CD14-positive monocyte (primary cell): ENCODE data around the gene DEPDC1. TPM values are rescaled to one million over a fixed set of nuclear protein-coding genes. Genes with fewer than 3 reads are reported as not detected.

ENCODE experiments used
- DNase-seq, 3 donors: peaks; one replicate each; pipeline ENCODE4 v3.0.0-alpha.2; 2011 to 2022
- H2AFZ ChIP-seq: 2 replicates; pipeline ENCODE4 v1.6.0; 2012; ENCODE audit warnings: mild to moderate bottlenecking, low read depth, low read length, inconsistent platforms; ENCODE audit not compliant: insufficient read depth, poor library complexity, severe bottlenecking
- H3K27ac ChIP-seq, 2 donors: 1 replicate in 1 of 2; 2 replicates in 1 of 2; pipeline ENCODE4 v1.5.1; 2012 to 2013; ENCODE audit warnings: low read length in 2 of 2, control low read depth in 1 of 2, inconsistent platforms in 1 of 2, low read depth in 1 of 2, mild to moderate bottlenecking in 1 of 2
- H3K27me3 ChIP-seq, 2 donors: one replicate each; pipeline versions ENCODE4 v1.6.0 to v1.6.1; 2011 to 2013; ENCODE audit warnings: low read length in 2 of 2; ENCODE audit not compliant: control insufficient read depth in 2 of 2, insufficient read depth in 2 of 2
- H3K36me3 ChIP-seq, 2 donors: replicated peaks in 1 of 2; 1 replicate in 1 of 2; 2 replicates in 1 of 2; pipeline versions ENCODE4 v1.5.1 to v1.6.1; 2012 to 2013; ENCODE audit warnings: low read length in 2 of 2, control low read depth in 1 of 2, inconsistent platforms in 1 of 2, mild to moderate bottlenecking in 1 of 2; ENCODE audit not compliant: insufficient read depth in 2 of 2, control insufficient read depth in 1 of 2
- H3K4me1 ChIP-seq, 2 donors: 1 replicate in 1 of 2; 2 replicates in 1 of 2; pipeline versions ENCODE4 v1.5.1 to v1.6.1; 2012 to 2013; ENCODE audit warnings: low read length in 2 of 2, control low read depth in 1 of 2, inconsistent platforms in 1 of 2, mild to moderate bottlenecking in 1 of 2, moderate library complexity in 1 of 2; ENCODE audit not compliant: insufficient read depth in 2 of 2, control insufficient read depth in 1 of 2
- H3K4me2 ChIP-seq: replicated peaks from 2 replicates; pipeline ENCODE3; 2012; ENCODE audit warnings: low read length, moderate library complexity, mild to moderate bottlenecking; ENCODE audit not compliant: poor library complexity, severe bottlenecking; ENCODE audit errors: extremely low read depth
- H3K4me3 ChIP-seq, 3 experiments: fragments of 200-600 bp in 1 of 3; sonication (generic) in 1 of 3; replicated peaks in 1 of 3; 1 replicate in 2 of 3; 2 replicates in 1 of 3; pipeline ENCODE4 v1.5.1; 2011 to 2013; ENCODE audit warnings: low read length in 3 of 3, mild to moderate bottlenecking in 3 of 3, control low read depth in 2 of 3, low read depth in 2 of 3, inconsistent platforms in 1 of 3, moderate library complexity in 1 of 3
- H3K79me2 ChIP-seq: 2 replicates; pipeline ENCODE4 v1.6.0; 2012; ENCODE audit warnings: mild to moderate bottlenecking, control low read depth, inconsistent platforms, low read length, moderate library complexity; ENCODE audit not compliant: insufficient read depth
- H3K9ac ChIP-seq: 2 replicates; pipeline ENCODE4 v1.6.0; 2017; ENCODE audit warnings: low read length, mild to moderate bottlenecking; ENCODE audit not compliant: insufficient read depth, poor library complexity, severe bottlenecking
- H3K9me3 ChIP-seq, 2 donors: replicated peaks in 1 of 2; 1 replicate in 1 of 2; 2 replicates in 1 of 2; pipeline versions ENCODE4 v1.5.1 to v1.6.1; 2012 to 2013; ENCODE audit warnings: low read length in 2 of 2, control low read depth in 1 of 2; ENCODE audit not compliant: control insufficient read depth in 1 of 2, insufficient read depth in 1 of 2
- H4K20me1 ChIP-seq: 2 replicates; pipeline ENCODE4 v1.6.0; 2012; ENCODE audit warnings: mild to moderate bottlenecking, low read length, control low read depth, moderate library complexity; ENCODE audit not compliant: insufficient read depth
- H3K27ac Mint-ChIP-seq, 7 donors: one replicate each; pipeline ENCODE4 v1.8.0; 2020; ENCODE audit warnings: mild to moderate bottlenecking in 7 of 7, mixed read lengths in 7 of 7, moderate library complexity in 6 of 7, inconsistent platforms in 2 of 7
- H3K27me3 Mint-ChIP-seq, 3 donors: one replicate each; pipeline ENCODE4 v1.8.0; 2021 to 2022; ENCODE audit warnings: low read depth in 3 of 3, mild to moderate bottlenecking in 3 of 3, mixed read lengths in 3 of 3, moderate library complexity in 3 of 3, inconsistent platforms in 1 of 3
- H3K36me3 Mint-ChIP-seq, 2 donors: one replicate each; pipeline ENCODE4 v1.8.0; 2020; ENCODE audit warnings: mixed read lengths in 2 of 2, inconsistent platforms in 1 of 2, mild to moderate bottlenecking in 1 of 2
- H3K4me1 Mint-ChIP-seq: one replicate; pipeline ENCODE4 v1.8.0; 2020; ENCODE audit warnings: mild to moderate bottlenecking, mixed read lengths
- H3K4me3 Mint-ChIP-seq, 2 donors: one replicate each; pipeline ENCODE4 v1.8.0; 2020; ENCODE audit warnings: mild to moderate bottlenecking in 2 of 2, mixed read lengths in 2 of 2, moderate library complexity in 1 of 2
- H3K9me3 Mint-ChIP-seq, 7 donors: one replicate each; pipeline ENCODE4 v1.8.0; 2020 to 2022; ENCODE audit warnings: mixed read lengths in 7 of 7, mild to moderate bottlenecking in 6 of 7, moderate library complexity in 6 of 7, inconsistent platforms in 2 of 7
- WGBS: methylation state at CpG from one replicate; pipeline ENCODE4 v1.1.5; 2013; ENCODE audit warnings: missing lambda C conversion rate; ENCODE audit not compliant: insufficient coverage; 5-methylcytosine and 5-hydroxymethylcytosine counted together
- intact Hi-C, 2 donors: fragments of 100-400 bp; cut with micrococcal nuclease; formaldehyde crosslinking; loops; one replicate each; pipeline versions ENCODE4 v1.15.0 to v1.15.1; 2023
- polyA minus RNA-seq: library from RNA; depleted of rRNA, polyadenylated mRNA; stranded (reverse); fragments of >200 nt; gene quantifications from 2 replicates; pipeline ENCODE4 v1.2.3, GENCODE V29; 2012
- polyA plus RNA-seq, 3 donors: library from polyadenylated mRNA; depleted of rRNA in 1 of 3; unstranded in 2 of 3; stranded (reverse) in 1 of 3; fragments of 300-500 nt in 2 of 3; fragments of >200 nt in 1 of 3; fragmentation: Illumina TruSeq in 2 of 3; gene quantifications; 1 replicate in 2 of 3; 2 replicates in 1 of 3; pipeline ENCODE4 v1.2.3, GENCODE V29; 2012 to 2021
- total RNA-seq, 12 experiments: library from RNA in 1 of 12; stranded (reverse) in 1 of 12; fragments of 120-200 nt in 1 of 12; gene quantifications; one replicate each; pipeline ENCODE4 v1.2.4 and lab custom pipeline; 2013 to 2026; ENCODE audit warnings: mixed read lengths in 6 of 12, inconsistent platforms in 1 of 12
- TF ChIP-seq, protein P1 (sequence below): fragments of 200-600 bp; IDR thresholded peaks from one replicate; pipeline ENCODE4 v1.8.0; 2022; ENCODE audit warnings: antibody characterized with exemption, mild to moderate bottlenecking

DEPDC1 gene, protein sequence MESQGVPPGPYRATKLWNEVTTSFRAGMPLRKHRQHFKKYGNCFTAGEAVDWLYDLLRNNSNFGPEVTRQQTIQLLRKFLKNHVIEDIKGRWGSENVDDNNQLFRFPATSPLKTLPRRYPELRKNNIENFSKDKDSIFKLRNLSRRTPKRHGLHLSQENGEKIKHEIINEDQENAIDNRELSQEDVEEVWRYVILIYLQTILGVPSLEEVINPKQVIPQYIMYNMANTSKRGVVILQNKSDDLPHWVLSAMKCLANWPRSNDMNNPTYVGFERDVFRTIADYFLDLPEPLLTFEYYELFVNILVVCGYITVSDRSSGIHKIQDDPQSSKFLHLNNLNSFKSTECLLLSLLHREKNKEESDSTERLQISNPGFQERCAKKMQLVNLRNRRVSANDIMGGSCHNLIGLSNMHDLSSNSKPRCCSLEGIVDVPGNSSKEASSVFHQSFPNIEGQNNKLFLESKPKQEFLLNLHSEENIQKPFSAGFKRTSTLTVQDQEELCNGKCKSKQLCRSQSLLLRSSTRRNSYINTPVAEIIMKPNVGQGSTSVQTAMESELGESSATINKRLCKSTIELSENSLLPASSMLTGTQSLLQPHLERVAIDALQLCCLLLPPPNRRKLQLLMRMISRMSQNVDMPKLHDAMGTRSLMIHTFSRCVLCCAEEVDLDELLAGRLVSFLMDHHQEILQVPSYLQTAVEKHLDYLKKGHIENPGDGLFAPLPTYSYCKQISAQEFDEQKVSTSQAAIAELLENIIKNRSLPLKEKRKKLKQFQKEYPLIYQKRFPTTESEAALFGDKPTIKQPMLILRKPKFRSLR
- 0.06 TPM for total RNA-seq (2013)
- under 1 TPM in 2 of 3 donors, not detected in 1; 0.04 to 0.24 TPM for polyA plus RNA-seq
- not detected in 2 replicates for polyA minus RNA-seq
- total RNA-seq (lab: John Stamatoyannopoulos, UW), result 0.07 to 13.4 (median 0.37) reads per million in 11 experiments

DNA sequence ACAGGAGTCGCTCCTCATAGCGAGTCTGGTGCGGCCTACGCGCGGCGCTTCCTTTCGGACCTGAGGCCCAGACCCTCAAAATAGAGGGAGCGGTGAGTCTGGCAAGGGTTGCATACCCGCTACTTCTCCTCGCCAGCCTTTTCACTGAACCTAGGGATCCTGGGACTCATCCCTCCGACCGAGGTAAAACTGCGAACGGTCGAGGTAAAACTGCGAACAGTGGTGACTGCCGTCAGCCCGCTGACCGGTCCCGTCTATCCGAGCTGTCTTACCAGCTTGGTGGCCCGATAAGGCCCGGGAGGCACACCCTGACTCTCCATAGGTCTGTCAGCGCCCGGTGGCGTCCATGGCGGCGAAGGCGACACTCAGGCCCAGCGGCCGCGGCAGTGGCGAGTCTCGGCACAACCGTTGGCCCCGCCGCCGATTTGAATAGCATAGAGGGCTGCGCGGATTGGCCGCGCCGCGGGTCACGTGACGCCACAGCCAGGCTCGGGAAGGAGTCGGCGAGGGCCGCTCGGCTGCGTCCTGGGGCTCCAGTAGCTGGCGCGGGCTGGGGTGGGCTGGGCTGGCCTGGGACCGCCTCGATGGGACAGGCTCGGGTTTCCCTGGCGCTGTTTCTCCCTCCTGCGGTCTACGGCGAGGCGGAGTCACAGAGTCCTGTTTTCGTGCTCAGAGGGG lies at the start of gene DEPDC1:
Gene DEPDC1, minus strand, starts transcription at position 403 of the 678 bp plus-strand sequence. Its CDS starts 83 bp downstream, at position 320.
- DNase-seq, result peak; percentile 77 to 82 (median 82)
- peak within 1 kb of the TSS; percentile 55 to 99 (median 76) for H3K4me3 ChIP-seq
- Mint-ChIP-seq H3K27me3 (peaks cover 0 to 5% (median 0%) of the 10 kb centered on the region in 3 donors), H3K36me3 (peaks cover 5 to 8% of the 10 kb centered on the region in 2 donors), H3K9me3 (peaks cover 0 to 7% (median 2%) of the 10 kb centered on the region in 7 donors), H3K27ac (peak within 1 kb of the TSS in 4 of 7 donors; percentile 19 to 83 (median 67)), H3K4me3 (peak within 1 kb of the TSS; percentile 95 to 97), H3K4me1 (peaks cover 33% of the 10 kb centered on the region)
- H2AFZ ChIP-seq, result peak within 1 kb of the TSS; percentile 95
- no peaks in the 10 kb centered on the region for H3K9me3 ChIP-seq
- peak within 1 kb of the TSS in 1 of 2 donors; percentile 60 for H3K27ac ChIP-seq
- peaks cover 47% of the 10 kb centered on the region for H3K79me2 ChIP-seq
- no peaks in the 10 kb centered on the region for H3K27me3 ChIP-seq
- intact Hi-C loops, result no loop called here
- peaks cover 13 to 21% of the 10 kb centered on the region in 2 donors for H3K4me1 ChIP-seq
- TF ChIP-seq, protein P1, sequence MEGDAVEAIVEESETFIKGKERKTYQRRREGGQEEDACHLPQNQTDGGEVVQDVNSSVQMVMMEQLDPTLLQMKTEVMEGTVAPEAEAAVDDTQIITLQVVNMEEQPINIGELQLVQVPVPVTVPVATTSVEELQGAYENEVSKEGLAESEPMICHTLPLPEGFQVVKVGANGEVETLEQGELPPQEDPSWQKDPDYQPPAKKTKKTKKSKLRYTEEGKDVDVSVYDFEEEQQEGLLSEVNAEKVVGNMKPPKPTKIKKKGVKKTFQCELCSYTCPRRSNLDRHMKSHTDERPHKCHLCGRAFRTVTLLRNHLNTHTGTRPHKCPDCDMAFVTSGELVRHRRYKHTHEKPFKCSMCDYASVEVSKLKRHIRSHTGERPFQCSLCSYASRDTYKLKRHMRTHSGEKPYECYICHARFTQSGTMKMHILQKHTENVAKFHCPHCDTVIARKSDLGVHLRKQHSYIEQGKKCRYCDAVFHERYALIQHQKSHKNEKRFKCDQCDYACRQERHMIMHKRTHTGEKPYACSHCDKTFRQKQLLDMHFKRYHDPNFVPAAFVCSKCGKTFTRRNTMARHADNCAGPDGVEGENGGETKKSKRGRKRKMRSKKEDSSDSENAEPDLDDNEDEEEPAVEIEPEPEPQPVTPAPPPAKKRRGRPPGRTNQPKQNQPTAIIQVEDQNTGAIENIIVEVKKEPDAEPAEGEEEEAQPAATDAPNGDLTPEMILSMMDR, result no peak
- H3K9ac ChIP-seq, result peak within 1 kb of the TSS; percentile 70
- H3K4me2 ChIP-seq, result peak within 1 kb of the TSS; percentile 99
- no peaks in the 10 kb centered on the region for H4K20me1 ChIP-seq
- H3K36me3 ChIP-seq, result peaks cover 0 to 16% of the 10 kb centered on the region in 2 donors
- WGBS, result under 1% methylated on average over 60 of the region's 64 CpGs

DNA sequence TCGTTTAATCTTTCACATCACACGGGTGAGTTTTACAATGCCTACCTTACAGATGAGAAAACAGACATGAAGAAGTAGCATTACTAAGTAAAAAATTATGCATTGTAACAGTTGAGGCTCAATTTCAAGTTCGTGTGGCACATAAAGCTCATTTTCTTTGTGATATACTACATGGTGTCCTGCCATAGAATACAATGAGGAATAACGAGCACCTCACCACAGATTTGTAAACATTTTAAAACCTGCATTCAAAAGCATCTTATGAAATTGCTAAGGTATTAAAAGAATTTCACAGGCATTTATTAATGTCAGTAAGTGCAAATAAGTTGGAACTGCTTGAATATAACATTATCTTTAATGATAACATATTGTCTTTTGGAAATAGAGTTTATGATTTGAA lies 47.8 kb upstream of the DEPDC1 start:
- Mint-ChIP-seq H3K9me3 (peaks cover 2 to 22% (median 10%) of the 10 kb centered on the region in 7 donors), H3K36me3 (no peaks in the 10 kb centered on the region), H3K4me1 (no peaks in the 10 kb centered on the region), H3K27me3 (no peaks in the 10 kb centered on the region), H3K27ac (no peak overlapping the region), H3K4me3 (no peak overlapping the region)
- WGBS, result no CpG with 5 or more reads among the region's 4 CpGs
- no peak overlapping the region for H3K4me3 ChIP-seq
- TF ChIP-seq, protein P1, result no peak
- no peaks in the 10 kb centered on the region for H3K27me3 ChIP-seq
- DNase-seq, result no peak
- no peaks in the 10 kb centered on the region for H3K79me2 ChIP-seq
- peaks cover 10 to 13% of the 10 kb centered on the region in 2 donors for H3K9me3 ChIP-seq
- intact Hi-C loops, result no loop called here
- no peak overlapping the region for H3K4me2 ChIP-seq
- no peak overlapping the region for H3K27ac ChIP-seq
- H3K36me3 ChIP-seq, result no peaks in the 10 kb centered on the region
- H2AFZ ChIP-seq, result no peak overlapping the region
- H3K4me1 ChIP-seq, result no peaks in the 10 kb centered on the region
- no peaks in the 10 kb centered on the region for H4K20me1 ChIP-seq
- H3K9ac ChIP-seq, result no peak overlapping the region
